GM19043 (cell line): ENCODE data around the gene FAM98C.
"Not testable (repeated sequence)": the region's sequence is repeated elsewhere in the genome, so short reads cannot be mapped to it uniquely, and the experiment has no call there.

ENCODE experiments used
- ATAC-seq: cut with Tn5 transposase; IDR thresholded peaks from one replicate; pipeline ENCODE4 v1.9.1; 2021; ENCODE audit warnings: low read depth; ENCODE audit not compliant: unreplicated experiment

FAM98C gene

DNA sequence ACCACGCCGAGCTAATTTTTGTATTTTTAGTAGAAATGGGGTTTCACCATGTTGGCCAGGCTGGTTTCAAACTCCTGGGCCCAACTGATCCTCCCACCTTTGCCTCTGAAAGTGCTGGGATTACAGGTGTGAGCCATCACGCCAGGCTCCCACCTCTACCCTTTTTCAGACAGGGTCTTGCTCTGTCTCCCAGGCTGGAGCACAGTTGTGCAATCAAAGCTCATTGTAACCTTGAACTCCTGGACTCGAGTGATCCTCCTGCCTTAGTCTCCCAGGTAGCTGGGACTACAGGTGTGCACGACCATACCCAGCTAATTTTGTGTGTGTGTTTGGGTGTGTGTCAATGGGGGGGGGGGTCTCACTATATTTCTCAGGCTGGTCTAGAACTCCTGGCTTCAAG lies 21.4 kb downstream of the FAM98C start:
- ATAC-seq = no peak

DNA sequence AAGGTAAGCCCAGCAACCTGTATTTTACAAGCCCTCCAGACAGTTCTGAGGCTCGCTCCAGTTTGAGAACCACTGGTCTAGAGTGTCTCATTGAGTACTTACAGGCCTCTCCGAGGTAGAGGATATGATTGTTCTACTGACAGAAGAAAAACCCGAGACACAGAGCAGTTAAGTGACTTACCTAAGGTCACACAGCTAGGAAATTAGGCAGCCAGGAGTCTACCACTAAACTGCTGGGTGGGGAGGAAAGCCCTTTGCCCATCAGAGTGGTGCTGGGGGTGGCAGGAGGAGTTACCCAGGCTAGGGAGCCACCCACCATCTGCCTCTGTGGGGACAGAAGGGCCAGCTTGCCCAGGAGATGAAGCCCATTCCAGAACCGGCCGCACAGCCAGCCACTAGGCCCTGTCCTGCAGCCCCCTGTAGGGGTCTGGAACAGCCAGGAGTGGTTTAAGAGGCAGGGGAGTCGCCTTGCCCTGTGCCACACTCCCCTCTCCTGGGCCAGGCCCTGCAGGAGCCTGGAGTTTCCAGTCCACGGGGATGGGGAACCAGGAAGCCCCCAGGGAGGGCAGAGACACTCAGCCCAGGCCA lies 22.4 kb downstream of the FAM98C start:
- no peak for ATAC-seq

DNA sequence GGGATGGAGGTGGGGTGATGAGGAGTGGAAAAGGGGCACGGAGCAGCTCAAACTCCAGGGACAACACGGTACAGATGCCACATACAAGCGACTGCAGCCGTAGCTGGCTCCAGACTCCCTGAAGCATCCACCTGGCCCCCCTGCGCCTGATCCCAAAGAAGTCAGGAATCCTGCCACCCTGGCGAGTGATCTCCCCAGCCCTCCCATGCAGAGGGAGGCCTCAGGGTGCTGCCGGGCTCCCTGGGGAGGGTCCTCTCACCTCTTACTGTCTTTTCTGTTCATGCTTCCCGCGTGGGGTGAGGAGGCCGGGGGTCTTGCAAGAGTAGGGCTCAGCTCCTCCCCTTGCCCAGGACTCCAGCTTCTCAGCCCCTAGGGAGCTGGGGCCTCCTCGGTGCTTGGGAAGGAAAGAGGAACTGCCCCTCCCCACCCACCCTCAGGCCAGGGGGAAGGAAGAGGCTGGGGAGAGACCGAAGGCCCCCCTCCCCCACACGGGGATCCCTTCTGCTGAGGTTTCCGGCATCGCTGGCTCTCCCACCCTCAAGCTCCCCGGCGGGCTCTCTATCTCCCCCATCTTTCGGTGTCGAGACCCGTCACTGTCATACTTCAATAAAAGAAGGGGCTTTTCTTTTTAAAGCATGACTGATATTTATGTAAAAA lies 23.0 kb downstream of the FAM98C start, which contains the start of gene RASGRP4:
Gene RASGRP4, minus strand, starts transcription at position 410 of the 657 bp plus-strand sequence. Its CDS starts 128 bp downstream, at position 282.
- ATAC-seq = no peak

DNA sequence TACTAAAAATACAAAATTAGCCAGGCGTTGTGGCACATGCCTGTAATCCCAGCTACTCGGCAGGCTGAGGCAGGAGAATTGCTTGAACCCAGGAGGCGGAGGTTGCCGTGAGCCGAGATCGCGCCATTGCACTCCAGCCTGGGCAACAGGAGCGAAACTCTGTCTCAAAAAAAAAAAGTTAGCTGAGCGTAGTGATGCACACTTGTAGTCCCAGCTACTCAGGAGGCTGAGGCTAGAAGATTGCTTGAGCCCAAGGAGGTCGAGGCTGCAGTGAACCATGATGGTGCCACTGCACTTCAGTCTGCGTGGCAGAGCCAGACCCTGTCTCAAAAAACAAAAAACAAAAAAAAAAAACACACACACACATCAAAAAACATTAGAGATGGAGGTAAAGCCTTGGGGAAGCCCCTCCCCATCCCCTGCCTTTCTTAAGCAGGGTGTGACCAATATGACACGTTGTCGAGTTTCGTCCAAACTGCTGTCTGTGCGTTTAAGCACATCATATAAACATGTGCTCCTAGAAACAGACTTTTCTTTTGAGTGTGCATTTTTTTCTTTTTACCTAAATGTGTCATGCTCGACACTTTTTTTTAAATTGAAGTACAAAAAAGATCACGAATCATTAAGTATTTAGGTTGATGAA lies 24.3 kb downstream of the FAM98C start:
- not testable (repeated sequence) for ATAC-seq

DNA sequence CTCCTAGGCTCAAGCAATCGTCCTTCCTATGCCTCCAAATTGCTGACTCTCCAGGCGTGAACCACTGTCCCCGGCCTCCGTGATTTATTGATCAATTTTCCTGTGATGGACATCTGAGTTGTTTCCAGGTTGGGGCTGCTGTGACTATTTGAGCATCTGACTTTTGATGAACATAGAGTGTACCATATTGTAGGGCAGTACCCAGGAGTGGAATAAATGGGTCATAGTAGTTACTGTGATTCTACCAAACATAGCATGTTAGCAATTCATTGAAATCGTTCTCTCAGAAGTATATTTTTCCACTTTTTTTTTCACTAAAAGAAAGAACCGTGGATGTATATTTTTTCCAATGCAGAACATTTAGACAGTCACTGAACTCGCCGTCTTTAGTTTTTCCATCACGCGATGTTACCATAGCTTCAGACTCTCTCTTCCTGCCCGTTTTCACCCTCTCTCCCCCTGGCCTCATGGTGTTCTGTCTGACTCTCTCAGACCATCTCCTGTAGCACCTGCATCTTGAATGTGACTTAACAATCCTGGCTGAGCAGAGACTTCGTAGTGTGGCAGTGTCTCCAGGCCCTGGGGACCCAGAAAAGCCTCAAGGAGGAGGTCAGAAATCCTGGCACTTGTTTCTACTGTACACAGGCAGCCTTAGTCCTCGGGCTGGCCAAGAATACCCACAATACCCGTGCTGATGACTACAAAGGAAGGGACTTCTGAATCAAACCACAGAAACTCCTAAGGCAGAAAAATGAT lies 26.3 kb downstream of the FAM98C start:
- no peak for ATAC-seq

DNA sequence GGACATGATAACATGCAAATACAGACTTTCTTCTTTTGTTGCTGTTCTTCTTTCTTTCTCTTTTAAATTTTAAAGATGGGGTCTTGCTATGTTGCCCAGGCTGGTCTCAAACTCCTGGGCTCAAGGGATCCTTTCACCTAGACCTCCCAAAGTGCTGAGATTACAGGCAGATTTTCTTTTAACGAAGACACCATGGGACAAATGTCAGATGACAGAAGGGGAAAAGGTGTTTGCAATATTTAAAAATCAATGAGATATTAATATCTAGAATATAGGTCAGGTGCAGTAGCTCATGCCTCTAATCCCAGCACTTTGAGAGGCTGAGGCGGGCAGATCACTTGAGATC lies 26.9 kb downstream of the FAM98C start:
- no peak for ATAC-seq

DNA sequence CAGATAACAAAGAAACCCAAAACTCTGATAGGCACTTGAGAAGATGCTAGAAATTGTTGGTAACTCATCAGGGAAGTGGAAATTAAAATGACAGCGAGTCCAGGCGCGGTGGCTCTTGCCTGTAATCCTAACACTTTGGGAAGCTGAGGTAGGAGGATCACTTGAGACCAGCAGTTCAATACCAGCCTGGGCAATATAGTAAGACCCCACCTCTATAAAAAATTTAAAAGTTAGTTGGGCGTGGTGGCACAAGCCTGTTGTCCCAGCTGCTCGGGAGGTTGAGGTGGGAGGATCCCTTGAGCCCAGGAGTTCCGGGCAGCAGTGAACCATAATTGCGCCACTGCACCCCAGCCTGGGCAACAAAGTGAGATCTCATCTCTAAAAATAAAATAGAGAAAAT lies 28.0 kb downstream of the FAM98C start:
- no peak for ATAC-seq

DNA sequence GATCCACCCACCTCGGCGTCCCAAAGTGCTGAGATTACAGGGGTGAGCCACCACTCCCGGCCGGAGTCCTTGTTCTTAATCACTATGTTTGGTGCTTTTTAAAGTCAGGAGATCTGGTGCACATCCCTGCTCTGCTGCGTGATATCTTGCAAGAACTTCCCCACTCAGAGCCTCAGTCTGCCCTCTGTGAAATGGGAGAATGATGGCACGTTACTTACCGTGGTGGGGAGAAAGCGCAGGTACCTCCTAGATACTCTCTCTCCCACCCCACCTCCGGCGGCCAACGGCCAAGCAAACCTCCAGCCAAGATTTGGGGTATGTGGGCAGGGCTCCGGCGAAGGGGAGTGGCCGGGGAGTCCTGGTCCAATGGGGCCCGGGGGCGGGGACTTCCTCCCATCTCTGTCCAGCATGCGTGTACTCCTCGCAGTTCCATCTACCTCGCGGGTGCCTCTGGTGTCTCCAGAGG lies 30.4 kb downstream of the FAM98C start, which contains the start of gene RYR1:
Gene RYR1, plus strand, starts transcription at position 424 of the 466 bp plus-strand sequence. CDS start 139 bp downstream, outside the sequence.
- no peak for ATAC-seq

DNA sequence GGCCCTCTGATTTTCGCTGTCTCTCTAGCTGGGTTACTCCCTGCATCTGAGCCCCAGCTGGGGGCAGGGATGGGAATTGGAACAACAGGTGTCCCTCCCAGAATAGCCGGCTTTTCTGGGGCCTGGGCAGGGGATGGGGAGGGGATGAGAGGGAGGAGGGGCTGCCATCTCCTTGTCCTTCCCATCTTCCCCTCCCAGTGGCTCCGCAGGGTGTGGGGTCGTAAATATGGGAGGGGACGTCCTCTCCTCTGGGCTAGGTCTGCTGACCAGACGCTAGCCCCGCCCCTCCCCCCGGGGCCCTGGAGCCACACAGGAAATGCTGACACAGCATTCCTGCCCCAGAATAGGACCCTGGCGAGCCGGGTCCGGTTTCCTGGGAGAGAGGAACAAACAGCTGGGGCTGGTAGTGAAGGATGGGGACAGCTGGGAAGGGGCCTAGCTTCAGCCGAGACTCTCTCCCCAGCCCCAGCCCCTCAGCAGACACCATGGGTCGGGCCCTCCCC lies 31.7 kb downstream of the FAM98C start:
- no peak for ATAC-seq

DNA sequence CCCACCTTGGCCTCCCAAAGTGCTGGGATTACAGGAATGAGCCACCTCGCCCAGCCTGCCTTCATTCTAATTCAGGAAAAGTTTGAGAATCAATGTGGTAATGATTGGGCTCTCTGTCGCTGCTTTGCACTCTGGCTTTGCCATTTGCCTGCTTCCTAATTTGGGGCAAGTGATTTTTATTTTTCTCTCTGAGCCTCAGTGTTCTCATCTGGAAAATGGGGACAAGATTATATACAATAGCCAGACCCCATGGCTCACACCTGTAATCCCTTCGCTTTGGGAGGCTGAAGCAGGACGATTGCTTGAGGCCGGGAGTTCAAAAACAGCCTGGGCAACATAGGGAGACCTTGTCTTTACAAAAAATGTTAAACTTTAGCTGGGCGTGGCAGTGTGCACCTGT lies 34.4 kb downstream of the FAM98C start:
- ATAC-seq = no peak

DNA sequence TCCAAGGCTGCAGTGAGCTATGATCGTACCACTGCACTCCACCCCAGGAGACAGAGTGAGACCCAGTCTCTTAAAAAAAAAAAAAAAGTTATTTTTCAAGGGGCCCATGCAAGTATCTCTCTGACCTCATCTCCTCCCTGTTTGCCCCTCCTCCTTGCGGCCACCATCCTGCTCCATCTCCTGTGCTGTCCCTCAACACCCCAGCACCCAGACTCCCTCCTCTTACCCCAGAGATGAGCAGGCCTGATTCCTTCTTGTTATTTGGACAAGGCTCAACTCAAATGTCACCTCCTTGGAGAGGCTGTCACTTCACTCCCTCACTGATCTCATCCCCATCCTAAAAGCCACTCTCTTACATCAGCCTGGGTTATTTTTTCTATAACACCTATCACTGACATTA lies 35.0 kb downstream of the FAM98C start:
- ATAC-seq = no peak

DNA sequence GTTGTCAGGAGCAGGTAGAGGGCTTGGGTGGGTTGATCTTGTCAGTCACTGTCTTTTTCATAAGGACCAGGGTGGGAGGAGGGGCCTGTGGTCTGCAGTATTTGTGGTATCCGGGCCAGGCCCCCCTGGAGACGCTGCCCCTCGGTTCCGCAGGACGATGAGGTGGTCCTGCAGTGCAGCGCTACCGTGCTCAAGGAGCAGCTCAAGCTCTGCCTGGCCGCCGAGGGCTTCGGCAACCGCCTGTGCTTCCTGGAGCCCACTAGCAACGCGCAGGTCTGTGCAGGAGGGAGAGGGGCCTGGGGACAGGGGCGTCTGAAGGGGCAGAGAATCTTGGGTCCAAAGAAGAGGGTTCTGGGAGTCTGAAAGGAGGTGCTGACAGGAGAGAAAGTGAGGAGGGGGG lies 37.7 kb downstream of the FAM98C start:
- ATAC-seq = no peak

DNA sequence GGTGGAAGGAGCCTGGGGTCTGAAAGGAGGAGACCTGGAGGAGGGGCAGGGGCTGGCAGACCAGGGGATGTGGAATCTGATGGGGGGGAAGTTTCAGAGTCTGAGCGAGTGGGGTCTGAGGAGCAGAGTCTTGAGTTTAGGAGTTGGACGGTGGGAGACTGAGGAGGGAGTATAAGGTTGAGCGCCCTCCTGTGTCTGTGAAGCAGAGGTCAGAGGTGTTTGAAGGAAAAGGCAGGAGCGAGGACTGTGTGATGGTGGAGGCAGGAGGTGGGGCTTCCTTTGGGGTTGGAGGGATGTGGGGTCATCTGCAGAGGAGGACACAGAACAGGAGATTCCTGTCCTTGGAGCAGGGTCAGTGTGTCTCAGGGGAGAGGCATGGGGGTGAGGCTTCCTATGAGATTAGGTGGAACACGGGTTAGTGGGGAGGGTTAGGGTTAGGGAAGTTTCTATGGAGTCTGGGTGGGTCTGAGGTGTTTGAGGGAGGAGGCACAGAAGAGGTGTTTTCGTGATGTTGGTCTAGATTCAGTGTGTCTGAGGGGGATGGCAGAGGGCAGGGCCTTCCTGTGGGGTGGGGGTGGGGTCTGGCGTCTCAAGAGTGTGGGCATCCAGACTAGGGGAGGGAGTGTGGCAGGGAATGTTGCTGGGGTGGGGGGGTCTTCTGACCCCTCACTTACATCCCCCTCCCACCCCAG lies 38.9 kb downstream of the FAM98C start:
- no peak for ATAC-seq

DNA sequence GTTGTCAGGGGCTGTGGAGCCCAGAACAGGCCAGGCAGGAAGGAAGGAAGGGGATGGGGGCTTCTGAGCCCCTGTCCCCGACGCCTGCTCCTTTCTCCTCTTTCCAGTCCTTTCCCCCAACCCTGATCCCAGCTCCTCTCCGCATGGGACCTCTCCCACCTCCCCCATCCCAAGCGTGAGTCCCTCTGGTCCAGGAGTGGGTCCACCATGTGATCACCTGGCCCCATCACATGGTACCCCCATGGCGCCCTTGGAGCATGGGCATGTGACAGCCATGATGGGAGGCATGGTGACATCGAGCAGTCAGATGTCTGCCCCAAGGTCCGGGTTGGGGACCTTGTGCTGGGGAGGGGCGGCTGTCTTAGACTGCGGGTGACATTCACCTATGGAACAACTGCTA lies 39.8 kb downstream of the FAM98C start:
- ATAC-seq = no peak

DNA sequence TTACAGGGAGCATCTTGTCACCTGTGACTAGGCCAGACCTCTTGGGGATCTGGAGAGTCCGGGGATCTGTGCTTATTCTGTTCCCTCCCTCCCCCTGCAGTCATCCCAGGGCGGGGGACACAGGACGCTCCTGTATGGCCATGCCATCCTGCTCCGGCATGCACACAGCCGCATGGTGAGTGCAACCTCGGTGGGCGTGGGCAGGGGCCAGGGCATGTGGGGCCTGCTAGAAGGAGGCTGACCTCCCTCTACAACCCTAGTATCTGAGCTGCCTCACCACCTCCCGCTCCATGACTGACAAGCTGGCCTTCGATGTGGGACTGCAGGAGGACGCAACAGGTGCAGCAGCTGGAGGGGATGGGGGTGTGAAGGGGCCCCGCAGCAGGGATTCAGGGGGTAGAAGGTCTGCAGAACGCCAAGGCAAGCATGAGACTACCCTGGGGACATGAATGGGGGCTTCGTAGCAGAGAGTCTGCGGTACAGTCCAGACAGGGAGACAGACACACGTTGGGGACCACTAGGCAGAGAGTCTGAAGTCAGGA lies 40.6 kb downstream of the FAM98C start:
- no peak for ATAC-seq

DNA sequence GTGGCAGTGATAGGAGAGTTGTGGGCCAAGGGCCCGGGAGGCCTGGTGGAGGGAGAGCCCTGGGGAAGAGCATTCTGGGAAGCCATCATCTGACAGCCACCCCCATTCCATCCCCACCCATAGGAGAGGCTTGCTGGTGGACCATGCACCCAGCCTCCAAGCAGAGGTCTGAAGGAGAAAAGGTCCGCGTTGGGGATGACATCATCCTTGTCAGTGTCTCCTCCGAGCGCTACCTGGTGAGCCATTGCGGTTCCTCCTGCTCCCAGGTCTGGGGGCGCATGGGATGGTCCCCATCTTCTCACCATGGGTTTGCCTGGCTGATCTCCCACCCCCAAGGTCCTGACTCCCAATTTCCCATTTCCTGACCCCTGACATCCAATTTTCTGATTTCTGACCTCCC lies 41.1 kb downstream of the FAM98C start:
- ATAC-seq = no peak

DNA sequence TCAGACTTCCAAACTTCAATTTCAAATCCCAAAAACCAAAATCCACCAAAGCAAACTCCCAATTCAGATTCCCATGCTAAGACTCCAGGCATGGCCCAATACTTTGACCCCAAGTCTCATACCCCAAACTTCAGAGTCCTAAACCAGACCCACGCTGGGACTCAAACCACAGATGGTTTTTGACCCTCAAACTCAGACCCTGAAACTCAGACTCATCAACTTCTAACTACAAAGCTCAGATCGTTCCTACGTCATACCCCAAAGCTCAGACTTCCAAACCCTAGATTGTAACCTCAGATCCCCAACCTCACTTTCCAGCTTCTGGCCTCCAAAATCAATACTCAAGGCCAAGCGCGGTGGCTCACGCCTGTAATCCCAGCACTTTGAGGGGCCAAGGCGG lies 42.5 kb downstream of the FAM98C start:
- no peak for ATAC-seq

DNA sequence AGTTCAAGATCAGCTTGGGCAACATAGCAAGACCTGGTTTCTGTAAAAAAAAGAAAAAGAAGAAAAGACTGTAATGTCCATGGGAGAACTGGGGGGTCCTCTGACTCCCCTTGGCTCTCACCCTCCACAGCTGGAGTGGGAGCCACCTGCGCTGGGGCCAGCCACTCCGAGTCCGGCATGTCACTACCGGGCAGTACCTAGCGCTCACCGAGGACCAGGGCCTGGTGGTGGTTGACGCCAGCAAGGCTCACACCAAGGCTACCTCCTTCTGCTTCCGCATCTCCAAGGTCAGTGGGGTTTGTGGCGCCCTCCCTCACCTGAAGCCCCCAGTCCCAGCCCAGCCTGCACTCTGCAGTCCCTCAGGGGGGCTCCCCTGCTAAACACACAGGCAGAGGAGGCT lies 45.3 kb downstream of the FAM98C start:
- ATAC-seq = no peak

DNA sequence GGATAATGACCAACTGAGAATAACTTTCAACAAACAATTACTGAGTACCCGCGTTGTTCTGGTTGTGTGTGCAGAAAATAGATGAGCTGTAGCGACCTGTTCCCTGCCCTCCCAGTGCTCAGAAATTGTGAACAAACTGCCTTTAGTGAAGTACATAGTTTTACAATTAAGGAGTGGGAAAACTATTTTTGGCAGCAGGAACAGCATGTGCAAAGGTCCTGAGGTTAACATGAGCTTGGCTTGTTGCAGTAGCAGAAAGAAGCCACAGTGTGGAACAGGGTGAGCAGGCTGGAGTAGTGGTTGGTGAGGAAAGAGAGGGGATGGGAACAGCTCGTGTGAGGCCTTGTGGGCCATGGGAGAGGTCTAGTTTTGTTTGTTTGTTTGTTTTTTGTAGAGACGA lies 46.6 kb downstream of the FAM98C start:
- no peak for ATAC-seq

DNA sequence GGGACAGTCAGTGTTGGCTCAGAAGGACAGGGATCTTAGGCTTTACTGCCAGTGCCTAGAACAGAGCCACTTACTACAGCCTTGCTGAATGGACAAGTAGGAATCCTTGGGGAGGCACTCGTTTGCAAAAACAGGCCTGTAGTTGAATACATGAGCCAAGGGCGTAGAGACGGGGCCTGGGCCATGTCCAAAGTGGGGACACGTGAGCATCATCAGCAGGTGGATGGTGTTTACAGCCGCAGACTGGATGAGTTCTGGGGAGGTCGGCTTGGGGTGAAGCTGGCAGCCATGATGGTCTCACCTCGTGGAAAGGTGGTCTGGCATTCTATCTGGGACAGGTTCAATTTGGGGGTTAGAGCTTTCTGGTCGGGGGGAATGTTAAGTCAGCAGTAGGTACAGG lies 48.1 kb downstream of the FAM98C start:
- ATAC-seq = no peak
